ENCODE results near the gene GEN1.

GRCh38 chr2:17793803-17794354, 39.9 kb downstream of the GEN1 start:
- no peak for TF ChIP-seq POLR2AphosphoS5 (IDR thresholded peaks at IDR 0.05)
- TF ChIP-seq CTCF (IDR thresholded peaks at IDR 0.05; ENCODE audit: poor library complexity, severe bottlenecking) = no peak
- TF ChIP-seq EP300 (conservative IDR thresholded peaks at IDR 0.05; ENCODE audit: poor library complexity, severe bottlenecking) = no peak
- TF ChIP-seq TAF1 (IDR thresholded peaks at IDR 0.05; ENCODE audit: low read depth) = no peak
- no peak for TF ChIP-seq REST (IDR thresholded peaks at IDR 0.05; ENCODE audit: borderline replicate concordance)
- no peak for TF ChIP-seq EZH2 (IDR thresholded peaks at IDR 0.05; ENCODE audit: borderline replicate concordance, insufficient read depth, low read length, poor library complexity, severe bottlenecking)
- TF ChIP-seq SMC3 (conservative IDR thresholded peaks at IDR 0.05; ENCODE audit: poor library complexity) = no peak

Measured in neural cell (in vitro differentiated cells).